Panc1 (cell line): ENCODE measurements around the gene PROKR1.

Experiments used
- POLR2AphosphoS5 ChIP-seq: IDR thresholded peaks from 2 replicates; pipeline ENCODE4 v1.6.1; 2012; ENCODE audit warnings: mild to moderate bottlenecking, low read depth, low read length, moderate library complexity
- SIN3A ChIP-seq: IDR thresholded peaks from 2 replicates; pipeline ENCODE4 v1.6.1; 2012; ENCODE audit warnings: low read depth, mild to moderate bottlenecking, low read length, moderate library complexity, borderline replicate concordance; ENCODE audit not compliant: insufficient read depth
- TF ChIP-seq, protein P1 (sequence below): fragments of 450-650 bp; IDR thresholded peaks from 2 replicates; pipeline ENCODE4 v1.5.1; 2017; ENCODE audit warnings: mild to moderate bottlenecking
- TF ChIP-seq, protein P2 (sequence below), 2 experiments: IDR thresholded peaks; 2 replicates each; pipeline ENCODE4 v1.6.1; 2011 to 2012; ENCODE audit warnings: low read depth in 2 of 2, control low read depth in 1 of 2, low read length in 1 of 2, mild to moderate bottlenecking in 1 of 2, moderate library complexity in 1 of 2; ENCODE audit not compliant: insufficient read depth in 1 of 2

DNA sequence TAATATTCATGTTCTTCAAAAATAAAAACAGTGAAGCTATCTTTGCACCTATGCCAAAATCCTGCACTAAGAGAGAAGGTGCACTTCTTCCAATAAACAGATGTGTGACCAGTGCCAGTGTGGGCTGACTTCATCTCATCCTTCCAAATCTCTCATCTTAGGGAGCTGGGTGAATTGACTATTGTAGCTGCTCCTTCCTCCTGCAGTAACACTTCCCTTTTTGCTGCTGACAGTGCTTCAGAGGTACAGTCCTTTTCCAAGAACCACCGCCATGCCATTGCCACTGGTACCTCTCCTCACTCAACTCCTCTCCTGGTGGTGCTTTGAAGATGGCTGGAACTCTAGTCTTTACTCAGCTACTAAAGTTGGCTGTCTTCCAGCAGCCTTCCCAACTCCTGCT is 49.1 kb downstream of the PROKR1 start:
- TF ChIP-seq, protein P1, sequence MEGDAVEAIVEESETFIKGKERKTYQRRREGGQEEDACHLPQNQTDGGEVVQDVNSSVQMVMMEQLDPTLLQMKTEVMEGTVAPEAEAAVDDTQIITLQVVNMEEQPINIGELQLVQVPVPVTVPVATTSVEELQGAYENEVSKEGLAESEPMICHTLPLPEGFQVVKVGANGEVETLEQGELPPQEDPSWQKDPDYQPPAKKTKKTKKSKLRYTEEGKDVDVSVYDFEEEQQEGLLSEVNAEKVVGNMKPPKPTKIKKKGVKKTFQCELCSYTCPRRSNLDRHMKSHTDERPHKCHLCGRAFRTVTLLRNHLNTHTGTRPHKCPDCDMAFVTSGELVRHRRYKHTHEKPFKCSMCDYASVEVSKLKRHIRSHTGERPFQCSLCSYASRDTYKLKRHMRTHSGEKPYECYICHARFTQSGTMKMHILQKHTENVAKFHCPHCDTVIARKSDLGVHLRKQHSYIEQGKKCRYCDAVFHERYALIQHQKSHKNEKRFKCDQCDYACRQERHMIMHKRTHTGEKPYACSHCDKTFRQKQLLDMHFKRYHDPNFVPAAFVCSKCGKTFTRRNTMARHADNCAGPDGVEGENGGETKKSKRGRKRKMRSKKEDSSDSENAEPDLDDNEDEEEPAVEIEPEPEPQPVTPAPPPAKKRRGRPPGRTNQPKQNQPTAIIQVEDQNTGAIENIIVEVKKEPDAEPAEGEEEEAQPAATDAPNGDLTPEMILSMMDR, result no peak
- TF ChIP-seq POLR2AphosphoS5 (no peak), SIN3A (no peak)
- TF ChIP-seq, protein P2, sequence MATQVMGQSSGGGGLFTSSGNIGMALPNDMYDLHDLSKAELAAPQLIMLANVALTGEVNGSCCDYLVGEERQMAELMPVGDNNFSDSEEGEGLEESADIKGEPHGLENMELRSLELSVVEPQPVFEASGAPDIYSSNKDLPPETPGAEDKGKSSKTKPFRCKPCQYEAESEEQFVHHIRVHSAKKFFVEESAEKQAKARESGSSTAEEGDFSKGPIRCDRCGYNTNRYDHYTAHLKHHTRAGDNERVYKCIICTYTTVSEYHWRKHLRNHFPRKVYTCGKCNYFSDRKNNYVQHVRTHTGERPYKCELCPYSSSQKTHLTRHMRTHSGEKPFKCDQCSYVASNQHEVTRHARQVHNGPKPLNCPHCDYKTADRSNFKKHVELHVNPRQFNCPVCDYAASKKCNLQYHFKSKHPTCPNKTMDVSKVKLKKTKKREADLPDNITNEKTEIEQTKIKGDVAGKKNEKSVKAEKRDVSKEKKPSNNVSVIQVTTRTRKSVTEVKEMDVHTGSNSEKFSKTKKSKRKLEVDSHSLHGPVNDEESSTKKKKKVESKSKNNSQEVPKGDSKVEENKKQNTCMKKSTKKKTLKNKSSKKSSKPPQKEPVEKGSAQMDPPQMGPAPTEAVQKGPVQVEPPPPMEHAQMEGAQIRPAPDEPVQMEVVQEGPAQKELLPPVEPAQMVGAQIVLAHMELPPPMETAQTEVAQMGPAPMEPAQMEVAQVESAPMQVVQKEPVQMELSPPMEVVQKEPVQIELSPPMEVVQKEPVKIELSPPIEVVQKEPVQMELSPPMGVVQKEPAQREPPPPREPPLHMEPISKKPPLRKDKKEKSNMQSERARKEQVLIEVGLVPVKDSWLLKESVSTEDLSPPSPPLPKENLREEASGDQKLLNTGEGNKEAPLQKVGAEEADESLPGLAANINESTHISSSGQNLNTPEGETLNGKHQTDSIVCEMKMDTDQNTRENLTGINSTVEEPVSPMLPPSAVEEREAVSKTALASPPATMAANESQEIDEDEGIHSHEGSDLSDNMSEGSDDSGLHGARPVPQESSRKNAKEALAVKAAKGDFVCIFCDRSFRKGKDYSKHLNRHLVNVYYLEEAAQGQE (IDR thresholded peaks at IDR 0.05; ENCODE audit: insufficient read depth in 1 of 2, low read depth in 2 of 2, low read length in 1 of 2), result no peak
